CD4-positive, alpha-beta T cell treated with Interleukin-4 for 4 hours (primary cell): ENCODE measurements around the gene AP3S2.

Experiments used
- DNase-seq: peaks from one replicate; pipeline ENCODE4 v3.0.0-alpha.2; 2020

AP3S2 gene

GRCh38 chr15:89830639-89831038, 63.2 kb downstream of the AP3S2 start:
- no peak for DNase-seq

DNA sequence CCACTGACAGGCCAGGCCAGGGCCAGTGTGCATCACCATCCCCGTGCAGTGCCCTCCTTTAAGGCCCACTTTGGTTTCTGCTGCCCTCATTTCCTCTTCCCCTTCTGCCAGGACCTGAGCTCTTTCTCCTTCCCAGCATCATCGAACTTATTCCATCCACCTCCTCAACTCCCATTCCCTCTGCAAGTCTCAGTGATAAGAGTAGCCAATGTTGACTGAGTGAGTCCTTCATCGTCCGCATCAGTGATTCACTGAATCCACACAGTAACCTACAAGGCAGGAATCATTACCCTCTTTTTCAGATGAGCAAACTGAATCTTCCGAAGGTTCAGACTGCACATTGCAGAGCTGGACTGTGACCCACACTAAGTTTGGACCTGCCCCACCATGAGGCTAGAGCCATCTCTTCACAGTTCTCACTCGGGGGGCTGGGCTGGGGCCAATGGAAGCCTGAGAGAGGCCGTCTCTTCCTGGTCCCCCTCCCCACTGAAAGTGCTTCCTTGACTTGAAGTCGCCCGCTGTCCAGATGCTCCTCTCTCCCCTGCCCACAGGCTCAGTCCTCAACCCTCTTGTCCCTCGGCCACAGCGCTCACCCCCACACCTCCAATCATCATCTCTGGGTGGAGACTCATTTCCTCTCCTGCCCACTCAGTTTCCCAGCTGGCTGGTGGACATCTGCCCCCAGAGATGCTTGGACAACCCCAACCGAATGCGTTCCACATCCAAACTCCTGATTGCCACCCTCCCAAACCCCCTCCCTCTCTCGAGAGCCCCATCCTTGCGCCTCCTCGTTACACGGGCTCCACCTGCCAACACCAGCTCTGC, 64.0 kb downstream of the AP3S2 start:
- DNase-seq: no peak

GRCh38 chr15:89829161-89829560, 64.6 kb downstream of the AP3S2 start:
- no peak for DNase-seq

- no peak for DNase-seq
These were observed 65.3 kb downstream of the AP3S2 start for GRCh38 chr15:89828281-89829145.

DNA sequence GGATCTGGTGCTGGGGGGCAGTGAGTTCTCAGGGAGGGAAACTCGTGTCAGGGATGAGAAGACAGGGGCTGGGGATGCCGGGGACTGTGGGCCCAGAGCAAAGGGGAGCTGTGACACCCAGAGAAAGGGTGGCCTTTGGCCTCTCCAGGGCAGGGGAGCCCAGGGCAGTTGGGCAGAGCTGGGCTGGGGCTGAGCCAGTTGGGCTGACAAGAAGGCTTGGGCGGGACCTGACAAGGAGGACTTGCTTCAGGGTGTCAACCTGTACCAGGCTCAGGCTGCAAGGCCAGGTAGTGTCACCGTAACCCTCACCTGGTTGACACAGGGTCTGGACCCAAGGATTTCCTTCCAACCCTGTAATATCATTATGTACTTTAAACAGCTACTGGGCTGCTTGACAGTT, 66.0 kb downstream of the AP3S2 start:
- DNase-seq: no peak

DNA sequence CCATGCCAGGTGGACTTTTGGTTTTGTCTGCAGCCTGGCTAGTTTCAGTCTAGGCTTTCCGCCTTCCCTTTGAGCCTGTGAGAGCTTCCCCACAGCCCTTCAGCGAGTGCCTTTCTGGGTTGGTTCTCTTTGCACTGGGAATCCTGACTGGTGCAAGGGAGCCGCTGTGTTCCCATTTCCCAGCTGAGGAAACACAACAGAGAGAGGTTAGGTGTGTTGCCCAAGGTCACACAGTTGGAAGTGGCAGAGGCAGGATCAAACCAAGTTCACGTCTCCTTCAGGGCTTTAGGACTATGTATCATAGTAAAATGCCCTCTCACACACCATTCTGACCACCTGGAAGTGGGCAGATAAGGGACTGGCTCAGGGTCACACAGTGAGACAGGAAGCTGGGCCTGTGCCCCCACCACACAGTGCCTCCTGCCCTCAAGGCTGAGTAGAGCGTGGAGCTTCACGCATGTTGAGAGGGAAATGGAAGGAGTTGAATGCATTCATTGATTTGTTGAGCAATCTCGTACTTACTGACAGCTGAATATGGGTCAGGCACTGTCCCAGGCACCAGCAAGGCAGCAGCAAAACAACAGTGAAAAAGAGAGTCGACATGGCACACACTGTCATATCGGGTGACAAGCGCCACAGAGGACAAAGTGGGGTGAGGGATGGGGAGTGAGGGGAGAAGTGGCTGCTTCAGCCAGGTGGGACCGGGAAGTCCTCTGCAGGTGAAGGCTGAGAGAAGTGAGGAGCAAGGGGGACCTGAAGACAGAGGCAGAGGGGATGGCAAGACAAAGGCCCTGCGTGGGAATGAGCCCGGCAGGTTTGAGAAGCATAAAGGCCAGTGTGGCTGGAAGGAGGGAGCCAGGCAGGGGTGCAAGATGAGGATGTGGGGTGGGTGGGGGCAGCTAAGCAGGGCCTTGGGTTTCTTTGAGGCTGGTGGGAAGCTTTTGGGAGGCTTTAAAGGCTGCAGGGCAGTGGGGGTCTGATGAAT, 66.8 kb downstream of the AP3S2 start:
- no peak for DNase-seq

- no peak for DNase-seq
These were observed 68.4 kb downstream of the AP3S2 start for GRCh38 chr15:89825271-89825940.

DNA sequence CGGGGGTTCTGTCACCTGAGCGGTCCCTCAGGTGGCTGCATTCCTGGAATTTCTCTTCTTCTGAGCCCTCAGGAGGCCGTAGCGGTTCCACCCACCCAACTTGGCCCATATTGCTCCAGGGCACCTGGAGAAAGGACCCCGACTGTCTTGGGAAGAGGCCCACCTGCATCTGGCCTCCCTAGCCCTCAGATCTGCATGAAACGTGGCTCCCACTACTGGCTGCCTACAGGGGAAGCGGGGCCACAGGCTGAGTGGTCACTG, 69.3 kb downstream of the AP3S2 start:
- DNase-seq: no peak

DNA sequence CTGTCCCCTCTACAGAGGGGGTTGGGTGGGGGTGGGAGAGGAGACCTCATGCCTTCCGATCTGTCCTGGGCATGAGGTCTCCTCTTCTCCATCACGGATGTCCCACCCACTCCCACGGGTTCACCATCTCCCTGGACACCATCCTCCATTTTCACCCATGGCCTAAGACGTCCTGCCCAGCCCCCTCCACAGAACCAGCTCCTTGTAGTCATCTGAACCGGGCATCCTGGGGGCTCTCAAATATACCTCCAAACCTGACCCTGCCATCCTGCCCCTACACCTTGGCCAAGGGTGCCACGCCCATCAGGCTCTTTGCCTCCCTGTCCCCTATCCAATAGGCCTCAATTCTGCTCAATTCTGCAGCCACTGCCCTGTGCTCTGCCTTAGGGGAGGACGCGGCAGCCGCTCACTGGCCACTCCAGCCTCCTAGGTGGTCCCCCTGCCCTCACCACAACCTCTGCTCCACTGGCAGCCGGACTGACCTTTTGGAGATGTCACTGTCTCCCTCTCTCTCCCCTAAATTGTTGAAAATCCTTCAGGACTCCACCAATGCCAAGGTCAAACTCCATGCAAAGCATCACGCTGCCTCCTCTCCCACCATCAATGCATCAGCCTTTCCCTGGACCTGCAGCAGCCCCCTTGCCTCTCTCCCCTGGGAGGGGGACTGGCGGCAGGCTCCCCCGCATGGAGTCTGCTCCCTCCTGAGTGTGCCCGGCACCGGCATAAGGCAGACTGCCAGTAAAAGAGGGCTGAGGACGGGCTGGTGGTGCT, 69.8 kb downstream of the AP3S2 start:
- no peak for DNase-seq

DNA sequence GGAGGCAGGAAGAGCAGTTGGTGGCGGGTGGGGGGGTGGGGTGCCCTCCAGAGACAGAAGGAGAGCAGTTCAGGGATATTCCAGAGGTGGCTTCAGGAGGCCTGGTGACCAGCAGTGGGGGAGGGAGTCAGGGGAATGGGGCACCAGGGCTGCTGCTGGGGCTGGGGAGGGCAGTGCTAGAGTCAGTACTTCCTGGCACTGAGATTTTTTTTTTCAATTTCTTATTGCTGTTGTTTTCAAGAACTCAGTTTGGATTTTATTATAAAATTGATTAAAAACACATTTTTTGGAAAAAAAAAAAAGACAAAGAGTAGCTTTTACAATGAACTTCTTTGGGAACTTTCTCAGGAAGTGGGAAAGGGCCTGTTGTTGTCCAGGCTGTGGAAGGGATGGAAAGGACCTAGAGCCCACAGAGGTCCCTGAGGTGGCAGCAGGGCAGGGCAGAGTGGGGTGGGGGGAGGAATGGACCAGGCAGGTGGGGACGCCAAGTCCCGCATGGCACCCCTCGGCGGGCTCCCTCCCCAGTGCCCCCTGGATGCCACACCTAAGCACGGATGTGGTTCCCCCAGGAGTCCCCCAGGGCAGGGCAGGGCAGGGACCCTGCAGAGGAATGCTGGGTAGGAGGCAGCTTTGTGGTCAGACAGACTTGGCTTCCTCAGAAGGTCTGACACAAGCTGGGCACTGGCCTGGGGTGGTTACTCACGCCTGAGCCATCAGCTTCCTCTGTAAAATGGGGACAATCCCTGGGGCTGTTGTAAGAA, 70.7 kb downstream of the AP3S2 start:
- no peak for DNase-seq

- DNase-seq: no peak
These were observed 71.2 kb downstream of the AP3S2 start for GRCh38 chr15:89822611-89822950.

- DNase-seq: no peak
These were observed 71.8 kb downstream of the AP3S2 start for GRCh38 chr15:89822026-89822425.

GRCh38 chr15:89820666-89821611, 72.9 kb downstream of the AP3S2 start:
- DNase-seq: peak; percentile 26

DNA sequence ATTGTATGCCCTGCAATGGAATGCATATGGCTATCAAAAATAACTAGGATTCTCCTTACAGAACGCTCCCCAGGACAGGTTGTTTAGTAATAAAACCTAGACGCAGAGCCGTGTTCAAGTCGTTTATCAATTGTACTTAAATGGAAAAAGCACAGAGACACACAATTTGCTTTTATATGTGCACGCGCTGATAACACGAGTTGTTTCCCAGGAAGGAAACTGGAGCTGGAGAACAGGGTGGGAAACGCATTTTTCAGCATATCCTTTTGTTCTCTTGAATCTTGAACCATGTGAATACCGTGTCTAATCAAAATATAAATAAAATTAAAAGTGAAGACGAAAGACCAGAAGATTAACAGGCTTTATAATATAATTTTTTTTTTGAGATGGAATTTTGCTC, 75.5 kb downstream of the AP3S2 start:
- no peak for DNase-seq

GRCh38 chr15:89817701-89818280, 76.0 kb downstream of the AP3S2 start:
- no peak for DNase-seq

DNA sequence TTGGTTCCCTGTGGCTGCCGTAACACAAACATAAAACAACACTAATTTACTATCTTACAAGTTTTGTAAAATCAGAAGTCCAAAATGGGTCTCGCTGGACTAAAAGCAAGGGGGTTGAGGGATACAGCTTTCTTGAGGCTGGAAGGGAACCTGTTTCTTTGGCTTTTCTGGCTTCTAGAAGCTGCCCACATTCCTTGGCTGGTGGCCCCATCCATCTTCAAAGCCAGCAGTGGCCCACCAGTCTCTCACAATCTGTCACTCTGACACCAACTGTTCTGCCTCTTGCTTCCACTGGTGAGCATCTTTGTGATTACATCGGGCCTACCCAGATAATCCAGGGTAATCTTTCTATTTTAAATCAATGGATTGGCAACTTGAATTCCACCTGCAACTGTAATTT, 78.0 kb downstream of the AP3S2 start:
- no peak for DNase-seq

- no peak for DNase-seq
These were observed 79.6 kb downstream of the AP3S2 start for GRCh38 chr15:89814112-89814742.

DNA sequence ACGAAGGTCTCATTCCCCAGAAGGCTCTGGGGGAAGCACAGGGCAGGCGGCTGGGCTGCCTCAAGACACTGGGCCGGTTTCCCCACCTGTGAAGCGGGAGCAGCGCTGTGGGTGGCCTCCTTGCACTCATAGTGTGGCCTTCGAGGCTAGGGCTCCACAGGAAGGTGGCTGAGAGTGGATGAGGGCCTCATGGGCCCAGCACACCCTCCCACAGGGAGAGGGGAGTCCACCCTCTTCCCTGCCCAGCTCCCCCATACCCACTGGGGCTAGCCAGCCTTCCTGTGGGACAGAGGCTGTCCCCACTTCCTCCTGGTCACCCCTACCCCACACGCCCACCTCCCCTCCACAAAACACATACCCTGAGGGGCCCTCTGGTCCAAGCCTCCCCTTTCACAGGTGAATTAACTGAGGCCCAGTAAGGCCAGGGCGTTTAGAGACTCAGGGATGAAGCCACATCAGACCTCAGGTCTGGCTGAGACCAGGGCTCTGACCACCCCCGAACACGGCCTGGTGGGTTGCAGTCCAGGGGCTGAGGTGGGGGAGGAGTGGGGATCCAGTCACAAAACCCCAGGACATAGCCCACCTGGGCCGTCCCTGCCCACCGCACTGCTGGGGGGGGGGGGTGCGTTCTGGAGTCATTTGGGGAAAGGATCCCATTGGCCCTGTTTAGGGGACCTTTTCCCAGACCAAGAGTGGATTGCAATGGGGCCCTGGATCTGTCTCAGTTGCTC, 80.2 kb downstream of the AP3S2 start:
- DNase-seq: no peak
